Lower leg skin (tissue), 4 donors: Measurements from ENCODE around the gene GPRIN2. TPM values are rescaled to one million over a fixed set of nuclear protein-coding genes. Genes with fewer than 3 reads are reported as not detected.
"Not testable (repeated sequence)": the region's sequence is repeated elsewhere in the genome, so short reads cannot be mapped to it uniquely, and the experiment has no call there.

Experiments
- DNase-seq, 2 donors: peaks; one replicate each; pipeline ENCODE4 v3.0.0-alpha.2; 2019; ENCODE audit warnings: low spot score in 2 of 2
- H3K4me3 ChIP-seq: fragments of 200-600 bp; sonication (generic); 2 replicates; pipeline ENCODE4 v1.5.1; 2017; ENCODE audit warnings: mild to moderate bottlenecking, low read depth; ENCODE audit not compliant: poor library complexity, severe bottlenecking
- POLR2A ChIP-seq, 2 donors: fragments of 450-650 bp; IDR thresholded peaks; one replicate each; pipeline ENCODE4 v1.6.1; 2016 to 2017; ENCODE audit warnings: antibody characterized with exemption in 2 of 2, mild to moderate bottlenecking in 1 of 2, moderate library complexity in 1 of 2
- WGBS, 2 donors: methylation state at CpG; one replicate each; pipeline ENCODE4 v1.1.5; 2018; 5-methylcytosine and 5-hydroxymethylcytosine counted together
- intact Hi-C: fragments of 100-400 bp; cut with DNase I; formaldehyde crosslinking; loops from one replicate; pipeline ENCODE4 v1.15.0; 2023; ENCODE audit warnings: low total_unique reads
- total RNA-seq, 4 donors: library from RNA; depleted of rRNA; stranded (reverse); fragments of >200 nt; gene quantifications; one replicate each; pipeline ENCODE4 v1.1.0, GENCODE V29; 2016
- TF ChIP-seq, protein P1 (sequence below), 3 donors: fragments of 450-650 bp; IDR thresholded peaks; one replicate each; pipeline ENCODE4 v1.5.1; 2016; ENCODE audit warnings: antibody characterized with exemption in 3 of 3, mild to moderate bottlenecking in 3 of 3, moderate library complexity in 2 of 3

Gene GPRIN2
- 100 to 1,000 TPM in 1 of 4 donors, 10 to 100 TPM in 3; 50.5 to 118 (median 61.8) TPM for total RNA-seq

DNA sequence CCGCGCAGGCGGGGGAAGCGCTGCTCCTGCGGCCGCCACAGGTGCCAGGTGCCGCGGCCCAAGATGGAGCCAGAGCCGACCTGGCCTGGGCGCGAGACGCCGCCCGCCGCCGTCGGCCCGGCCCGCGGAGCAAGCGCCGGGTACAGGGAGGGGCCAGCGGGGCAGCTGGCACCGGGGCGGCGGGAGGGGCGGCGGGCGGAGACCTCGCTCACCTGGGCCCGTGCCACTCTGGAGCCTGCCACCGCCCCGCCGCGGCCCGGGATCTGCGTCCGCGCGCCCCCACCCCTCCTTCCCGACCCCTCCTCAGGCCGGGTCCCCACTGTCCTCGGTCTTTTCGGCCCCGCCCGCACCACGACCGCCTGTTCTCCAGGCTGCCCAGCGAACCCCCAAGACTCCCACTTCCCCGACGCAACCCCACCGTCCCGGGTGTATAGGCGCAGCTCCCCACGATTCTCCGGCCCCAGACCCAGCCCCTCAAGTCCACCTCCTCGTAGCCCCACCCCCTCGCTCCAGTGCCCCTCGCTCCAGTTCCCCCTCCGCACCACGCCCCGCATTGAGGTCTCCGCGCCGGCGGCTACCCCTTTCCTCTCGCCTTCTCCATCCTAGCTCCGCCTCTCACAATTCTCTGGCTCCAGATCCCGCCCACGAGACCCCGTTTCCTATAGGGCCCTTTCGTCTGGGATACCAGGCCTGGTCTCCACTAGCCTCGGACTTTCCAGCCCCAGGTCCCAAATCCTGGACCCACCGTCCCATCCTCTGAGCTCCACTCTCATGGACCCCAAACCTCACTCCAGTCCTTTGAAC, at the start of gene GPRIN2:
GPRIN2 (minus strand) TSS at position 144 of the 804 bp plus-strand sequence. CDS start 5,922 bp downstream, outside the sequence.
- TF ChIP-seq, protein P1, sequence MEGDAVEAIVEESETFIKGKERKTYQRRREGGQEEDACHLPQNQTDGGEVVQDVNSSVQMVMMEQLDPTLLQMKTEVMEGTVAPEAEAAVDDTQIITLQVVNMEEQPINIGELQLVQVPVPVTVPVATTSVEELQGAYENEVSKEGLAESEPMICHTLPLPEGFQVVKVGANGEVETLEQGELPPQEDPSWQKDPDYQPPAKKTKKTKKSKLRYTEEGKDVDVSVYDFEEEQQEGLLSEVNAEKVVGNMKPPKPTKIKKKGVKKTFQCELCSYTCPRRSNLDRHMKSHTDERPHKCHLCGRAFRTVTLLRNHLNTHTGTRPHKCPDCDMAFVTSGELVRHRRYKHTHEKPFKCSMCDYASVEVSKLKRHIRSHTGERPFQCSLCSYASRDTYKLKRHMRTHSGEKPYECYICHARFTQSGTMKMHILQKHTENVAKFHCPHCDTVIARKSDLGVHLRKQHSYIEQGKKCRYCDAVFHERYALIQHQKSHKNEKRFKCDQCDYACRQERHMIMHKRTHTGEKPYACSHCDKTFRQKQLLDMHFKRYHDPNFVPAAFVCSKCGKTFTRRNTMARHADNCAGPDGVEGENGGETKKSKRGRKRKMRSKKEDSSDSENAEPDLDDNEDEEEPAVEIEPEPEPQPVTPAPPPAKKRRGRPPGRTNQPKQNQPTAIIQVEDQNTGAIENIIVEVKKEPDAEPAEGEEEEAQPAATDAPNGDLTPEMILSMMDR (IDR thresholded peaks at IDR 0.05): no peak
- no peak for TF ChIP-seq POLR2A (IDR thresholded peaks at IDR 0.05)
- peak within 1 kb of the TSS; percentile 15 for H3K4me3 ChIP-seq
- peak in 1 of 2 donors; percentile 91 for DNase-seq
- intact Hi-C loops: no loop called here
- WGBS, 2 donors: 7 to 8% methylated on average over 56 to 65 of the region's 74 CpGs

DNA sequence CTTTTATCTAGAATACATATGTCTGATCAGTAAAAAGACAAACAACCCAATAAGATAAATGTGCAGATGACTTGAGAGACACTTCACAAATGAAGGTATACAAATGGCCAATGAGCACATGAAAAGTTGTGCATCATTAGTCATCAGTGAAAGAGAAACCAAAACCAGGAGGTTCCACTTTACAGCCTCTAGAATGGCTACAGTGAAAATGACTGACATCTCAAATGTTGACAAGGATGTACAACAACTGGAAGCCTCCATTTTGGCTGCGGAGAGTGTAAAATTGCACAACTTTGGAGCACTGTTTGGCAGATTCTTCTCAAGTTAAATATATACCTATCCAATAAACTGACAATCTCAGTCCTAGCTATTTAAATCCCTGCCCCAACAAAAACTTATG, 44.1 kb upstream of the GPRIN2 start:
- intact Hi-C loops, H3K4me3 ChIP-seq: not testable (repeated sequence)
- WGBS, 2 donors: 8 to 33% methylated on average over 1 of the region's 1 CpG
- peak in 1 of 2 donors; percentile 12 for DNase-seq

DNA sequence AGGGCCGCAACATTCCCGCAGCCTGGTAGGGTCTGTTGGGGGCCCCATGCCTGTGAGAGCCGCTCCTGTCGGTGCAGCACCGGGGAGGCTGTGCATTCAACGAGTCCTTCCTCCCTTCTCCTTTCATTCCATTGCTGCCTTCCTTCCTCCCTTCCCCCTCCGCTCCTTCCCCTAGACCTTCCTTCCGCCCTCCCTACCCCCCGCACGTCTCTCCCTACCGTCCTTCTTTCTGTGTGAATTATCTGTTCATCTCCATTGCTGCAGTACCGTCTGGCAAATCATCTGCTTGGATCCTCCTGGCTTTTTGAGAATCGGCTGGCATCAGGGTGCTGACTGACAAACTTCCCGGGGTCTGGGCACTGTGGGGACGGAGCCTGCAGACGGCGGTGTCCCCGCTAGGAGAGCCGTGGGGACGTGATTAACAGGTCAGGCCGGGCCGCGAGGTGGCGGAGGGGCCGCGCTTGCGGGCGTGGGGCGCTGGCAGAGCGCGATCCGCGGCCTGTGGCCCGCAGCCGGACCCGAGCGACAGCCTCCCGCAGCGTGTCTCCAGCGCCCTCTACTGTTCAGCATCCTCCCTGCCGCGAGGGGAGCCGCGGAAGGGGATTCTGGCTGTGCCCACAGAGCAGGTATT, 41.3 kb upstream of the GPRIN2 start:
- intact Hi-C loops, DNase-seq: not testable (repeated sequence)
- peak overlapping the region; percentile 25 for H3K4me3 ChIP-seq
- 0% methylated on average over 5 to 19 of the region's 44 CpGs for WGBS, 2 donors

DNA sequence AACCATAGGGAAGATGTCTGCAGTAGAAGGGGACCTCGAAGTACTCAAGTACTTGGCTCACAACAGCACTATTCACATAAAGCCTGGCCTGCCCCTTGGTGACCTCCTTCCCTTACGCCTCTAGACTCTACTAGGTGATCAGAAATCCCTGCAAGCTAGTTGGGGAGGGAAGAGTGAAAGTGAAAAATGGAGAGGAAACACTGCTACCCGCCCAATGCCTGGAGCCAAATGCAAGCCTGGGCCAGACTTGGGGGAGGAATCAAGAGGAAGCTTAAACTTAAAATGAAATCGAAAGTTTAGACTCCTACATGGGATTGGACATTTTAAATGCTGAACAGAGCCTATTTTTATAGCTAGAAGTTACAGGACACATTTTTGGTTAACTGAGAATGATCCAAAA, 40.1 kb upstream of the GPRIN2 start:
- WGBS, 2 donors: 8 to 11% methylated on average over 2 of the region's 4 CpGs
- DNase-seq: peak in 1 of 2 donors; percentile 81
- H3K4me3 ChIP-seq: not testable (repeated sequence)

DNA sequence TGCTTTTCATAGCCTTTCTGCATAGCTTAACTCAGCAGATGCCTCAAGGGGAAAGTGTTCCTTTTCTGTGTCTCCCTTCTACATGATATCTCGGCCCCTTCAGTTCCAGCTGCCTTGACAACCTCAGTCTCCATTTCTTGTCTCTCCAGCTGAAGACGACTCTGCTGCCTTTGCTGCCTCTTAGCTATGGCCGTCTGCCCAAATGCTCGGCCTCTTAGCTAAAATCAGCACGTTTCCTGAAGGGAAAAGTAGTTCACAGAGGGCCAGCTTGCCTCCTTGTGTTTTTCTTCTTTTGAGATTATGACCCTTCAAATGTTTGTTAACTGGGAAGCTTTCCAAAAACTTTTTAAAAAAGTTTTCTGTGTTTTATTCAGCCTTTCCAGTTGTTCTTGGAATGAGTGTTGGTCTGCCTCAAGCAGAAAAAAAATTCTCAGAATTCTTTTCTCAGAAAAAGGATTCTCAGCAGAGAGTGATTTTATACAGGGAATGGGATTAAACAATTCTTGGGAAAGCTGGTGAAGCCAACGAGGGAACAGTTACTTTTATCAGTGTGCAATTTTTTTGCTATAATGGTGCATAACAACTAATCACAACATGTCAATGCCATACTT, 38.1 kb upstream of the GPRIN2 start:
- H3K4me3 ChIP-seq, intact Hi-C loops, DNase-seq: not testable (repeated sequence)
- 28 to 42% methylated on average over 4 to 5 of the region's 6 CpGs for WGBS, 2 donors

More for the DNA sequence above, 40.1 kb upstream of the GPRIN2 start:
- intact Hi-C loops: not testable (repeated sequence)

DNA sequence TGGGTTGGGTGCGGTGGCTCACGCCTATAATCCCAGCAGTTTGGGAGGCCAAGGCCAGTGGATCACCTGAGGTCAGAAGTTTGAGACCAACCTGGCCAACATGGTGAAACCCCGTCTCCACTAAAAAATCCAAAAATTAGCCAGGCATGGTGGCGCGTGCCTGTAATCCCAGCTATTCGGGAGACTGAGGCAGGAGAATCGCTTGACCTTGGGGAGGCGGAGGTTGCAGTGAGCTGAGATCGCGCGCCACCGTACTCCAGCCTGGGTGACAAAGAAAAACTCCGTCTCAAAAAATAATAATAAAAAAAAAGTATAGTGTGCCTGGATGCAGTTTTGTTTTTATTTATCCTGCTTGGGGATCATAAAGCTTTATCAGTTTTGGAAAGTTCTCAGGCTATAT, 36.8 kb upstream of the GPRIN2 start:
- intact Hi-C loops, DNase-seq, H3K4me3 ChIP-seq: not testable (repeated sequence)
- 95 to 96% methylated on average over 13 of the region's 13 CpGs for WGBS, 2 donors

DNA sequence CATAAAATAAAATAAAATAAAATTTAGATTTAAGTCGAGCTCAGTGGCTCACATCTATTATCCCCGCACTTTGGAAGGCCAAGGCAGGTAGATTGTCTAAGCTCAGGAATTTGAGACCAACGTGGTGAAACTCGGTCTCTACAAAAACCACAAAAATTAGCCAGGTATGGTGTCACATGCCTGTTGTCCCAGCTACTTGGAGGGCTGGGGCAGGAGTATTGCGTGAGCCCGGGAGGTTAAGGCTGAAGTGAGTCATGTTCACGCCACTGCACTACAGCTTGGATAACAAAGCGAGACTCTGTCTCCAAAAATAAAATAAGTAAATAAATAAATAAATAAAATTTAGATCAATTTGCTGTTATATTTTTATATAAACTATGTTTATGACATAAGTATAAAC, 34.6 kb upstream of the GPRIN2 start:
- intact Hi-C loops, H3K4me3 ChIP-seq, DNase-seq: not testable (repeated sequence)
- no CpG with 5 or more reads among the region's 8 CpGs for WGBS, 2 donors

DNA sequence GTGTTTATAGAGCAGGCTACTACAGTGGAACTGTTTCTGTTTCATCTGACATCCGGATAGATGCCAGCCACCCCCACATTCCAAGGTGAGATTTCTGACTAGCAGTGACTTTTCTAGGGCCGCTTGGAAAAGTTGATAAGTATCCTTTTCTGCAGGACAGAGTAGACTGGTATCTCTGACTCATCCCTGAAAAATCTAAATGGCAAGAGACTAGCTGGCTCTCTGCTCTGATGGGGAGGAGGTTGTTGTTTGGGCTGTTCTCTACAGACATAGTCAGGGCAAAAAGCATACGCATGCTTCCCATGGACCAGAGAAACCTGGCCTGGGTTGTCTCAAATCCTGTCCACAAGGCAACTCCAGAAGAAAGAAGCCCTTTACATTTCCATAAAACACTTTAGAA, 33.1 kb upstream of the GPRIN2 start:
- DNase-seq, intact Hi-C loops, H3K4me3 ChIP-seq: not testable (repeated sequence)
- no CpG with 5 or more reads among the region's 3 CpGs for WGBS, 2 donors

DNA sequence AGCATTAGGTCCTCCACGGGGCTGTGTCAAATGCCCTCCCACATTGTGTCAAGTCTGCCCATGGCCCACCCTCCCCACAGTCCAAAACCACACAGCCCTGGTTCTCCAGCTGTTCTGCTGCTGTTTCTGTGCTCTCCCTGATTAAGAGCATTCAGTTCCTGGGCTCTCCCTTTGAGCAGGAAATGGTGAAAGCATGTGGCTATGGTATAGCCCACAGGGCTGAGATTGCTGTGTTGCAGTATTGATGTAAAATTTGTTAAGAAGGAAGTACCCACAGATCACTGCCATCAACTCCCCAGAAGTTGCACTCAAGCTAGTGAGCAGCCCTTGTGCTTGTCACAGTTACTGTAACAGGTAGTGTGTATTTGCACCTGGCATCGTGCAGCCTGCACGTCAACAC, 31.8 kb upstream of the GPRIN2 start:
- intact Hi-C loops, H3K4me3 ChIP-seq, DNase-seq: not testable (repeated sequence)
- WGBS, 2 donors: no CpG with 5 or more reads among the region's 3 CpGs

DNA sequence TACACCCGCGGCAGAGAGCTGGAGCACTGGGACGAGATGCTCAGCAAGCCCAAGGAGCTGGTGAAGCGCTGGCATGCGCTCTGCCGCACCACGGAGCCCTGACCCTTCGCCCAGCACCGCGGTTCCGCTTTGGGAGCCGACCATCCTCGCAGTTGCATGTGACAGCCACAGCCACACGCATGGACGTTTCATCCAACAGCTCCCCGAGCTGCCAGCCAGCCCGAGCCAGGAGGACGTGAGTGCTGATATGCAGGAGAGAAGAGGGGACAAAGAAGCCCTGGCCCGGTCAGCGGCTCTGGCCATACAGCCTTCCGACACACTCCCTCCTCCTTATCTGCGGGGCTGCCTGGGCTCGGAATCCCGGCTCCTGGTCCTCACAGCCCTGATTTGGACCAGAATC, 31.1 kb upstream of the GPRIN2 start:
- not testable (repeated sequence) for DNase-seq

DNA sequence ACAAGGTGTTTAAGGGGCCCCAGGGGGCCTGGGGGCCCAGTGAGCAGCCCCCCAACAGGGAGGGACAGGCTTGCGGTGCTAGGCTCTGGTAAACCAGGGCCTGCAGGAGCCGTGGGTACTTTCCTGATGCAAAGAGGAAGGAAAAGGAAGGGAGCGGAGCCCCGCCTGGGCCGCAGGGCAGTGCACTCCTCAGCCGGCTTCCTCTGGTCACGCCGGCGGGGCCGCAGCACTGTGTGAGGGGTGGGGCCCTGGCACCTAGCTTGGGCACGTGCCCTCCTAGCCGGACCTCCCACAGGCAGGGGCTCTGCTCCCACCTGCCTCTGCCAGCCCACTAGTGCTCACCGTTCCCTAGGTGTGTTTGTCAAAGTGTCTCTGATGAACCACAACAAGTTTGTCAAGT, 28.8 kb upstream of the GPRIN2 start:
- DNase-seq, intact Hi-C loops, H3K4me3 ChIP-seq: not testable (repeated sequence)
- no CpG with 5 or more reads among the region's 13 CpGs for WGBS, 2 donors

More for the DNA sequence above, 31.1 kb upstream of the GPRIN2 start:
- H3K4me3 ChIP-seq, intact Hi-C loops: not testable (repeated sequence)
- WGBS, 2 donors: no CpG with 5 or more reads among the region's 24 CpGs

DNA sequence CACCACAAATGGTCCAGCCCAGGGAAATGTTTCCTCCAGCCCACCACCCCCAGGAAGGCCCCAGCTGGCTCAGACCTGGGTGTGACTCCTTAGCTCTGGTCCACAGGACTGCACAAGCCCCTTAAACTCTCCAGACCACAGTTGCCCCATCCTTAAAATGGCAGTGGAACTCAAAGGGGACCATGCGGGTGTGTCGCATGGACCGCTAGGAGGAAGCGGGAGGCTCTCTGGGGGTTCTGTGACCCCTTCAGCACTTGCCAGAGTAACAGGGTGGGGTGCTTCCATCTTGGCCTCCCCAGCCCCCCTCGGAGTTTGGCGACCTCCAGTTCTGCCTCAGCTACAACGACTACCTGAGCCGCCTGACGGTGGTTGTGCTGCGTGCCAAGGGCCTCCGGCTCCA, 27.7 kb upstream of the GPRIN2 start:
- intact Hi-C loops, H3K4me3 ChIP-seq, DNase-seq: not testable (repeated sequence)
- WGBS, 2 donors: 92 to 93% methylated on average over 3 to 4 of the region's 11 CpGs

DNA sequence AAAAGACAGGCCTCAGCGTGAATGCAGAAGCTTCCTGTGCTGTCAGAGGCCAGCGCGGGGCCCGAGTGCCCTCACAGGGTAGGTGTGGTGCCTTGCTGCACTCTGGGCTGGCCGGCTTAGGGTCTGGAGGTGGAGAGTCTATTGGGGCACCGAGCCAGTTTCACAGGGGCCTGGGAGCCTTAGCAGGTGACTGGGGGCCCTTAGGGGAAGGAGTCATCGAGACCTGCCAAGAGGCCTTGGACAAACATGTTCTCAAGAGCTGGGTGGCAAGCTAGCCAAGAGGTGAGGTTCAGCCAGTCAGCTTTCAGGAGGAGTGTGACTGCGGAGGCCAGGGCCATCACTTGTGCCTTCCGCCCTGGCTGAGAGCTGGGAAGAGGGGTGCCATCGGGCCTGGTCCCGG, 26.1 kb upstream of the GPRIN2 start:
- DNase-seq, intact Hi-C loops, H3K4me3 ChIP-seq: not testable (repeated sequence)
- no CpG with 5 or more reads among the region's 11 CpGs for WGBS, 2 donors

DNA sequence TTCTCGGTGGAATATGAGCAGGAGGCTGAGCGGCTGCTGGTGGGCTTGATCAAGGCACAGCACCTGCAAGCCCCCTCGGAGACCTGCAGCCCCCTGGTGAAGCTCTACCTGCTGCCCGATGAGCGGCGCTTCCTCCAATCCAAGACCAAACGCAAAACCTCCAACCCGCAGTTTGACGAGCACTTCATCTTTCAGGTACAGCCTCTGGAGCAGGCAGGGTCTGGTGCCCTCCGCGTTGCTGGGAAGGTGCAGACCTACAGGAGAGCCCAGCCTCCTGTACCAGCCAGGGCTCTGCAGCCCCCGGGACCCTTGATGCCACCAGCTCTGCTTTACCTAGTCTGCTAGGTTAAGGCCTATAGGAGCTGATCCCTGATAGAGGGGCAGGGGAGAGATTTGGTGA, 25.5 kb upstream of the GPRIN2 start:
- DNase-seq, H3K4me3 ChIP-seq, intact Hi-C loops: not testable (repeated sequence)
- 90% methylated on average over 2 of the region's 12 CpGs; no CpG with 5 or more reads in 1 of the 2 donors for WGBS, 2 donors
